Osteoblast (primary cell): Measurements from ENCODE around the gene IARS1. TPM values are rescaled to one million over a fixed set of nuclear protein-coding genes. Genes with fewer than 3 reads are reported as not detected.

Experiments
- DNase-seq: peaks from one replicate; pipeline ENCODE4 v3.0.0; 2011; ENCODE audit warnings: low spot score, mixed read lengths; ENCODE audit not compliant: insufficient read length; ENCODE audit errors: missing footprints
- H2AFZ ChIP-seq: 2 replicates; pipeline ENCODE4 v1.6.0; 2011; ENCODE audit warnings: mild to moderate bottlenecking, low read length
- H3K27ac ChIP-seq: 2 replicates; pipeline ENCODE4 v1.5.1; 2011; ENCODE audit warnings: mild to moderate bottlenecking, low read depth, low read length, moderate library complexity
- H3K27me3 ChIP-seq: 2 replicates; pipeline ENCODE4 v1.6.0; 2012; ENCODE audit warnings: mild to moderate bottlenecking, control low read depth, inconsistent platforms, low read length, moderate library complexity; ENCODE audit not compliant: insufficient read depth
- H3K36me3 ChIP-seq: 2 replicates; pipeline ENCODE4 v1.5.1; 2011; ENCODE audit warnings: mild to moderate bottlenecking, low read length, control low read depth, moderate library complexity; ENCODE audit not compliant: insufficient read depth
- H3K4me1 ChIP-seq: 2 replicates; pipeline ENCODE4 v1.5.1; 2011; ENCODE audit warnings: mild to moderate bottlenecking, low read length, control low read depth, moderate library complexity; ENCODE audit not compliant: insufficient read depth
- H3K4me2 ChIP-seq: 2 replicates; pipeline ENCODE4 v1.6.0; 2011; ENCODE audit warnings: mild to moderate bottlenecking, low read length; ENCODE audit not compliant: insufficient read depth
- H3K4me3 ChIP-seq: fragments of 200-600 bp; sonication (generic); 3 replicates; pipeline ENCODE4 v1.5.1; 2012; ENCODE audit warnings: mild to moderate bottlenecking, low read length, inconsistent platforms; ENCODE audit not compliant: insufficient read depth
- H3K79me2 ChIP-seq: 2 replicates; pipeline ENCODE4 v1.6.0; 2012; ENCODE audit warnings: mild to moderate bottlenecking, low read length, control low read depth, inconsistent platforms; ENCODE audit not compliant: insufficient read depth
- H3K9me3 ChIP-seq: 2 replicates; pipeline ENCODE4 v1.5.1; 2011; ENCODE audit warnings: low read depth, low read length, control low read depth
- H4K20me1 ChIP-seq: 2 replicates; pipeline ENCODE4 v1.6.0; 2012; ENCODE audit warnings: mild to moderate bottlenecking, low read length, control low read depth; ENCODE audit not compliant: insufficient read depth
- total RNA-seq: library from RNA; depleted of rRNA; stranded (reverse); fragments of >200 nt; gene quantifications from 2 replicates; pipeline ENCODE4 v1.2.3, GENCODE V29; 2012
- TF ChIP-seq, protein P1 (sequence below): IDR thresholded peaks from 2 replicates; pipeline ENCODE4 v1.5.1; 2011; ENCODE audit warnings: mild to moderate bottlenecking, low read depth, low read length, moderate library complexity; ENCODE audit errors: extremely low read depth

Gene IARS1
- total RNA-seq, 1 donor, result 529 TPM

DNA sequence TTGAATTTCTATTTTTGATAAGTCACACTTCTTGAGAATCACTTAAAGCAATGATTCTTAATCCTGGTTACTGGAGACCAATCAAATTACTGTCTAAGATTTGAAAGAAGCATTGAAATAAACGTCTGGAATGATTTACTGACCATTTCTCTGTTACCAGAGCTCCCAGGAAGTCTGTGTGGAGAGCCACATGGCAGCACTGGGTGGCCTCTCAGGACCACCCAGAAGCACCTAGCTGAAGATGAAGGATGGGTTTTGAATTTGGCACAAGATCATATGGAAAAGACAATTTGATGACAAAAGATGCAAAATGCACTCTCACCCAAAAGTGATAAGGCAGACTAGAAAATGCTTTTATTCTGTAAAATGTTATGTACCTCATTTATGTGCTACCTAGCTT, 30.4 kb downstream of the IARS1 start:
- Histone ChIP-seq H3K36me3 (peaks cover 97% of the 10 kb centered on the region), H3K4me2 (no peak overlapping the region), H3K9me3 (no peaks in the 10 kb centered on the region), H3K4me3 (no peak overlapping the region), H2AFZ (no peak overlapping the region), H3K4me1 (no peaks in the 10 kb centered on the region), H3K79me2 (peaks cover 7% of the 10 kb centered on the region), H3K27me3 (no peaks in the 10 kb centered on the region), H3K27ac (no peak overlapping the region), H4K20me1 (peaks cover 9% of the 10 kb centered on the region)
- TF ChIP-seq, protein P1, sequence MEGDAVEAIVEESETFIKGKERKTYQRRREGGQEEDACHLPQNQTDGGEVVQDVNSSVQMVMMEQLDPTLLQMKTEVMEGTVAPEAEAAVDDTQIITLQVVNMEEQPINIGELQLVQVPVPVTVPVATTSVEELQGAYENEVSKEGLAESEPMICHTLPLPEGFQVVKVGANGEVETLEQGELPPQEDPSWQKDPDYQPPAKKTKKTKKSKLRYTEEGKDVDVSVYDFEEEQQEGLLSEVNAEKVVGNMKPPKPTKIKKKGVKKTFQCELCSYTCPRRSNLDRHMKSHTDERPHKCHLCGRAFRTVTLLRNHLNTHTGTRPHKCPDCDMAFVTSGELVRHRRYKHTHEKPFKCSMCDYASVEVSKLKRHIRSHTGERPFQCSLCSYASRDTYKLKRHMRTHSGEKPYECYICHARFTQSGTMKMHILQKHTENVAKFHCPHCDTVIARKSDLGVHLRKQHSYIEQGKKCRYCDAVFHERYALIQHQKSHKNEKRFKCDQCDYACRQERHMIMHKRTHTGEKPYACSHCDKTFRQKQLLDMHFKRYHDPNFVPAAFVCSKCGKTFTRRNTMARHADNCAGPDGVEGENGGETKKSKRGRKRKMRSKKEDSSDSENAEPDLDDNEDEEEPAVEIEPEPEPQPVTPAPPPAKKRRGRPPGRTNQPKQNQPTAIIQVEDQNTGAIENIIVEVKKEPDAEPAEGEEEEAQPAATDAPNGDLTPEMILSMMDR, result no peak
- no peak for DNase-seq

GRCh38 chr9:92257327-92257726, 36.2 kb downstream of the IARS1 start:
- no peak for DNase-seq
- Histone ChIP-seq H3K36me3 (peaks cover 94% of the 10 kb centered on the region), H3K27me3 (no peaks in the 10 kb centered on the region)

DNA sequence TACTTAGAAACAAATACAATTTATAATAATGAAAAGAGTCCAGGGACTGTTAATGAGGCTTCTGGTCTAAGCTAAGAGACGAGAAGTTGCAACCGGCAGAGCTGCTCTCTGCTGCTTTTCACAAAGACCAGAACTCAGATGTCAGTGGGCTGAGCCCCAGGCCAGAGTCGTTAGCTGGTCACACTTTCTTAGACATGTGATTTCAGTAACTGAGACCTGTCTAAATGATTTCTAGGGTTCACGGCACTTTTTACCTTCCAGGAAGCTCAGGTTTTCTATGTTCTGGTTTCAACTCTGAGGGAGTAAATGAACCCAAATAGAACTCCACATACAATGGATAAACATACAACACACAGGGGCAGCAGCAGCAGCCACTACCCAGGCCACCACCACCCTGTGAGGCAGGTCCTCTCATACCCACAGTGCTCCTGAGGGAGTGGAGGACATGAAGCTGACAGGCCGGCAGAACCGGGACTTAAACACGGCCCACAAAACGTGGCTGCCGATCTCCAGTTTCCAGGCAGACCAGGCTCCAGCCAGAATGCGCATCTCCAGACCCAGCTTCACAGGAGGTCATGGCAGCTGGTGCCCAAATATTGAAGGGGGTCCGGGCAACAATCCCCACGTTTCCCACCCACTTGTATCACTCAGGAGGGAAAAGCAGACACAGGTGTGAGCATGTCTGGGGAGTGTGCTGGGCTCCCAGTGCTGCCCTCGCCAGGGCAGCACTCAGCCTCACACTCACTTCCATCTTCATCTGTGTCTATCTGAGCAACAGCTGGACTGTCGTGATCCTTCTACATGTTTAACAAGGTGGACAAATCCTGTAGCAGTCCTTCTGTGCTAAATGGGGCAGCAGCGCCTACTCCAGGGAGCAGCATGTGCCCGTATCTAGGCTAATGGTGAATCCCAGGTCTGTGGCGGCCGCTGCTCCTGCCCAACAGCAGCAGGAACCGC, 38.8 kb downstream of the IARS1 start:
- Histone ChIP-seq H3K27me3 (no peaks in the 10 kb centered on the region), H2AFZ (no peak overlapping the region), H3K27ac (no peak overlapping the region), H3K79me2 (no peaks in the 10 kb centered on the region), H4K20me1 (no peaks in the 10 kb centered on the region), H3K36me3 (peaks cover 95% of the 10 kb centered on the region), H3K9me3 (no peaks in the 10 kb centered on the region), H3K4me2 (no peak overlapping the region), H3K4me3 (no peak overlapping the region), H3K4me1 (no peaks in the 10 kb centered on the region)
- no peak for DNase-seq
- TF ChIP-seq, protein P1, result no peak

More at GRCh38 chr9:92257327-92257726, 36.2 kb downstream of the IARS1 start:
- Histone ChIP-seq H3K27ac (no peak overlapping the region), H3K4me1 (no peaks in the 10 kb centered on the region), H2AFZ (no peak overlapping the region), H3K4me2 (no peak overlapping the region), H3K79me2 (no peaks in the 10 kb centered on the region), H4K20me1 (no peaks in the 10 kb centered on the region), H3K9me3 (no peaks in the 10 kb centered on the region), H3K4me3 (no peak overlapping the region)
- TF ChIP-seq, protein P1, result no peak

- no peak overlapping the region for H2AFZ ChIP-seq
- H3K4me3 ChIP-seq, result no peak overlapping the region
- DNase-seq, result no peak
- H3K4me2 ChIP-seq, result no peak overlapping the region
- H4K20me1 ChIP-seq, result no peaks in the 10 kb centered on the region
- peaks cover 95% of the 10 kb centered on the region for H3K36me3 ChIP-seq
- no peaks in the 10 kb centered on the region for H3K79me2 ChIP-seq
- no peaks in the 10 kb centered on the region for H3K27me3 ChIP-seq
- H3K27ac ChIP-seq, result no peak overlapping the region
- no peaks in the 10 kb centered on the region for H3K9me3 ChIP-seq
- TF ChIP-seq, protein P1, result no peak
- no peaks in the 10 kb centered on the region for H3K4me1 ChIP-seq
These were observed 39.8 kb downstream of the IARS1 start for GRCh38 chr9:92253656-92254055.
